OCI-LY1 (cell line): Measurements from ENCODE around the gene CFAP57.

Experiments used
- H2AFZ ChIP-seq: fragments of 200-600 bp; sonication (generic), shearing (Covaris generic); 2 replicates; pipeline ENCODE4 v1.6.0; 2014; ENCODE audit warnings: antibody characterized with exemption, mild to moderate bottlenecking, low read length
- H3F3A ChIP-seq: fragments of 200-600 bp; sonication (generic), shearing (Covaris generic); 2 replicates; pipeline ENCODE4 v1.6.0; 2014; ENCODE audit warnings: mild to moderate bottlenecking, antibody characterized with exemption, low read length, moderate library complexity; ENCODE audit not compliant: insufficient read depth
- H3K27ac ChIP-seq: fragments of 200-600 bp; sonication (generic); 2 replicates; pipeline ENCODE4 v1.5.1; 2014; ENCODE audit warnings: low read length, mixed run types, mild to moderate bottlenecking, low read depth; ENCODE audit not compliant: poor library complexity, severe bottlenecking
- H3K27me3 ChIP-seq: fragments of 200-600 bp; sonication (generic); 2 replicates; pipeline ENCODE4 v1.6.0; 2014; ENCODE audit warnings: antibody characterized with exemption, mild to moderate bottlenecking, low read length, moderate library complexity; ENCODE audit not compliant: insufficient read depth
- H3K36me3 ChIP-seq: fragments of 200-600 bp; sonication (generic); 2 replicates; pipeline ENCODE4 v1.6.1; 2014; ENCODE audit warnings: mild to moderate bottlenecking, antibody characterized with exemption, low read length, moderate library complexity, mixed read lengths; ENCODE audit not compliant: insufficient read depth
- H3K4me1 ChIP-seq: fragments of 200-600 bp; sonication (generic); 2 replicates; pipeline ENCODE4 v1.5.1; 2014; ENCODE audit warnings: mild to moderate bottlenecking, low read length, moderate library complexity; ENCODE audit not compliant: insufficient read depth, severe bottlenecking
- H3K4me2 ChIP-seq: fragments of 200-600 bp; sonication (generic), shearing (Covaris generic); 2 replicates; pipeline ENCODE4 v1.6.1; 2014; ENCODE audit warnings: low read length
- H3K4me3 ChIP-seq: fragments of 200-600 bp; sonication (generic); 2 replicates; pipeline ENCODE4 v1.5.1; 2014; ENCODE audit warnings: low read length, low read depth, mild to moderate bottlenecking, mixed read lengths; ENCODE audit not compliant: poor library complexity, severe bottlenecking
- H3K79me2 ChIP-seq: fragments of 200-600 bp; shearing (Covaris generic); 2 replicates; pipeline ENCODE4 v1.6.1; 2016; ENCODE audit warnings: mixed run types, low read length, mixed read lengths; ENCODE audit not compliant: insufficient read depth
- H3K9ac ChIP-seq: fragments of 200-600 bp; sonication (generic), shearing (Covaris generic); 2 replicates; pipeline ENCODE4 v1.6.1; 2014; ENCODE audit warnings: mild to moderate bottlenecking, low read length, mixed read lengths
- H3K9me2 ChIP-seq: fragments of 200-600 bp; sonication (generic), shearing (Covaris generic); 2 replicates; pipeline ENCODE4 v1.6.1; 2014; ENCODE audit warnings: low read depth, mild to moderate bottlenecking, low read length, mixed read lengths
- H3K9me3 ChIP-seq: fragments of 200-600 bp; shearing (Covaris generic); 2 replicates; pipeline ENCODE4 v1.6.1; 2014; ENCODE audit warnings: low read length, mixed read lengths
- H4K20me1 ChIP-seq: fragments of 200-600 bp; sonication (generic), shearing (Covaris generic); 2 replicates; pipeline ENCODE4 v1.6.0; 2016; ENCODE audit warnings: mild to moderate bottlenecking, low read length; ENCODE audit not compliant: insufficient read depth
- CTCF ChIP-seq: fragments of 200-600 bp; sonication (generic), shearing (Covaris generic); IDR thresholded peaks from 2 replicates; pipeline ENCODE4 v1.5.1; 2017; ENCODE audit warnings: mild to moderate bottlenecking, antibody characterized with exemption, low read length, moderate library complexity, mixed read lengths
- EZH2 ChIP-seq: fragments of 200-600 bp; sonication (generic), shearing (Covaris generic); IDR thresholded peaks from 2 replicates; pipeline ENCODE4 v1.8.0; 2017; ENCODE audit warnings: borderline replicate concordance, mixed run types, mild to moderate bottlenecking, antibody characterized with exemption, low read length, moderate library complexity, mixed read lengths

Gene CFAP57

GRCh38 chr1:43269627-43270375 is 97.7 kb downstream of the CFAP57 start, which contains the start of gene TMEM125:
TSS of gene TMEM125 (plus strand) at chr1:43269983. CDS start at chr1:43272723, 2,740 bp downstream.
- Histone ChIP-seq H3K27me3 (no peaks in the 10 kb centered on the region; the same call in 1 of the 2 replicates), H3K9ac (no peak within 1 kb of the TSS), H4K20me1 (no peaks in the 10 kb centered on the region), H2AFZ (no peak within 1 kb of the TSS), H3K4me3 (peak within 1 kb of the TSS; percentile 37), H3K4me1 (peaks cover 3% of the 10 kb centered on the region), H3F3A (no peaks in the 10 kb centered on the region), H3K79me2 (no peaks in the 10 kb centered on the region), H3K9me2 (no peaks in the 10 kb centered on the region), H3K4me2 (peak within 1 kb of the TSS; percentile 51), H3K36me3 (no peaks in the 10 kb centered on the region), H3K27ac (no peak within 1 kb of the TSS), H3K9me3 (no peaks in the 10 kb centered on the region)
- TF ChIP-seq EZH2, result no peak
- TF ChIP-seq CTCF, result no peak

GRCh38 chr1:43270421-43271095 is 98.4 kb downstream of the CFAP57 start:
- no peak overlapping the region for H3K27ac ChIP-seq
- H3K79me2 ChIP-seq, result no peaks in the 10 kb centered on the region
- TF ChIP-seq EZH2 (no peak), CTCF (no peak)
- no peaks in the 10 kb centered on the region for H3K36me3 ChIP-seq
- H3K4me2 ChIP-seq, result peak overlapping the region; percentile 51
- H2AFZ ChIP-seq, result no peak overlapping the region
- no peaks in the 10 kb centered on the region; the same call in 1 of the 2 replicates for H3K27me3 ChIP-seq
- no peaks in the 10 kb centered on the region for H3K9me3 ChIP-seq
- H3K9ac ChIP-seq, result no peak overlapping the region
- H4K20me1 ChIP-seq, result no peaks in the 10 kb centered on the region
- H3F3A ChIP-seq, result no peaks in the 10 kb centered on the region
- H3K4me3 ChIP-seq, result peak overlapping the region; percentile 37
- peaks cover 3% of the 10 kb centered on the region for H3K4me1 ChIP-seq
- no peaks in the 10 kb centered on the region for H3K9me2 ChIP-seq

GRCh38 chr1:43271186-43272118 is 99.3 kb downstream of the CFAP57 start:
- peak overlapping the region; percentile 37 for H3K4me3 ChIP-seq
- peak overlapping the region; percentile 51 for H3K4me2 ChIP-seq
- no peak overlapping the region for H3K27ac ChIP-seq
- no peaks in the 10 kb centered on the region for H3K9me3 ChIP-seq
- no peaks in the 10 kb centered on the region for H4K20me1 ChIP-seq
- no peak overlapping the region for H2AFZ ChIP-seq
- no peak for TF ChIP-seq EZH2
- TF ChIP-seq CTCF, result no peak
- H3K9ac ChIP-seq, result no peak overlapping the region
- H3K36me3 ChIP-seq, result no peaks in the 10 kb centered on the region
- peaks cover 6% of the 10 kb centered on the region for H3K27me3 ChIP-seq
- H3K79me2 ChIP-seq, result no peaks in the 10 kb centered on the region
- peaks cover 3% of the 10 kb centered on the region for H3K4me1 ChIP-seq
- H3F3A ChIP-seq, result no peaks in the 10 kb centered on the region
- H3K9me2 ChIP-seq, result no peaks in the 10 kb centered on the region
